Inferior parietal cortex (tissue), 1 donor: ENCODE measurements around the gene TMEM94.

Experiments
- DNase-seq: peaks from one replicate; pipeline ENCODE4 v3.0.0-alpha.2; 2016; ENCODE audit errors: extremely low spot score

Gene TMEM94

DNA sequence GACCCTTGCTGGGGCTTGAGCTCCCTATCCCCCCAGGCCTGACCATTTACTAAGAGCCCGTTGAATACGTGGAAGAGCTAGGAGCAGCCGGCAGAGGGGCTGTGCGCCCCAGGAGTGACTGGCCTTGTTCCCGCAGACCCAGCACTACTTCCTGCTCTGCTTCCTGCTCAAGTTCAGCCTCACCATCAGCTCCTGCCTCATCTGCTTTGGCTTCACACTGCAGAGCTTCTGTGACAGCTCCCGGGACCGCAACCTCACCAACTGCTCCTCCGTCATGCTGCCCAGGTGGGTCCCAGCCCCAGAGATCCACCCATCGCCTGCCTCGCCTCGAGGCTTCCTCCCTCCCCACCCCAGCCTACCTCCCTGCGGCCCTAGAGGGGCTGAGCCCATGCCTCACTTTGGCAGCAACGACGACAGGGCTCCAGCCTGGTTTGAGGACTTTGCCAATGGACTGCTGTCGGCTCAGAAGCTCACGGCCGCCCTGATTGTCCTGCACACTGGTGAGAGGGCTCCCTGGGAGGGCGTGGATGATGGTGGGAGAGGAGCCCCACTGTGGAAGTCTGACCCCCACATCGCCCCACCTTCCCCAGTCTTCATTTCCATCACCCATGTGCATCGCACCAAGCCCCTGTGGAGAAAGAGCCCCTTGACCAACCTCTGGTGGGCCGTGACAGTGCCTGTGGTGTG lies 41.7 kb downstream of the TMEM94 start:
- DNase-seq = no peak

DNA sequence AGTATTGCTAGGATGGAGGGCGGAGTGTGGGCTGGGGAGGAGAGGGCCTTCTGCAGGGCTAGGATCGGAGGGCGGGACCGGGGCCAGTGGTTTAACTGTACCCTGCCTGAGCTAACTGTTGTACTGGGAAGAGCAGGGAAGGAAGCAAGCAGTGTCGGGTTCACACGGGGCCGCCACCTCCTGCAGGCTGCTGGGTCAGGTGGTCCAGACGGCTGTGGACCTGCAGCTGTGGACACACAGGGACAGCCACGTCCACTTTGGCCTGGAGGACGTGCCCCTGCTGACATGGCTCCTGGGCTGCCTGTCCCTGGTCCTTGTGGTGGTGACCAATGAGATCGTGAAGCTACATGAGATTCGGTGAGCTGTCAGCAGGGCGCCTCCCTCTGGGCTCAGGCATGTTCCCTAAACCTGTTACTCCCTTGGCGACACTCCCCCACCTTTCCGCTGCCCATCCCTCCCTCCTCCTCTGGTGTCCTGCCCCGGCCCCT lies 42.3 kb downstream of the TMEM94 start:
- DNase-seq = no peak

DNA sequence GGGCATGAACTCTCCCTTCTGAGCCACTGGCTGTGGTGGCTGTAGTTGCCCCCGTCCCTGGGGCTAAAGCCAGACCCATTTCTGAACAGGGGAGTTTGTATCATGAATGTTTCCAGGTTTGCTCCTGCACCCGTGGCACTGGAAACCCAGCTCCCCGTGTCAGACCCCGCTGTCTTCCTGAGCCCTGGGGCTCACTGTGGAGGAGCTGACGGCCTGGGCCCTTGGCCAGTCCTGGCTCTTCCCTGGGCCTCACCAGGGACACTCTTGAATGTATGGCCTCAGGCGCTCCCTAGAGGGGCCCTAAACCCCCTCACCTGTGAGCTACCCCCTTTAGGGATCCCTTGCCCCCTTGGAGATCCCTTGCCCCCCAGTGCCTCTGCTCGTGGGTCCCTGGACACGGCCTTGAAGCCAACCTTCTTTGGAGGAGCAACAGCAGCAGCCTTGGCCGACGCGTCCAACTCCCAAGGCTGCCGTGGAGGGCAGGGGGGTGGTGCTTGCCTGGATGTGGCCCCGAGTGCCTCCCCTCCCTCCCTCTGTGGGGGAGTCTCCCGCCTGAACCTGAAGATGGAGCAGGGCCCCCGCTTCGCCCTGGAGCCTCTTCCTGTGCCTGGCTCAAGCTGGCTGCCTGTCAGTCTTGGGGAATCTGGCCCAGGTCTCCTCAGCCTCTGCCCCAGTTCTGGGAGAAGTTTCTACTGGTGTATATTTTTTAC lies 43.0 kb downstream of the TMEM94 start:
- DNase-seq = no peak

- no peak for DNase-seq
Measured at GRCh38 chr17:75500419-75501216, 44.2 kb downstream of the TMEM94 start.

DNA sequence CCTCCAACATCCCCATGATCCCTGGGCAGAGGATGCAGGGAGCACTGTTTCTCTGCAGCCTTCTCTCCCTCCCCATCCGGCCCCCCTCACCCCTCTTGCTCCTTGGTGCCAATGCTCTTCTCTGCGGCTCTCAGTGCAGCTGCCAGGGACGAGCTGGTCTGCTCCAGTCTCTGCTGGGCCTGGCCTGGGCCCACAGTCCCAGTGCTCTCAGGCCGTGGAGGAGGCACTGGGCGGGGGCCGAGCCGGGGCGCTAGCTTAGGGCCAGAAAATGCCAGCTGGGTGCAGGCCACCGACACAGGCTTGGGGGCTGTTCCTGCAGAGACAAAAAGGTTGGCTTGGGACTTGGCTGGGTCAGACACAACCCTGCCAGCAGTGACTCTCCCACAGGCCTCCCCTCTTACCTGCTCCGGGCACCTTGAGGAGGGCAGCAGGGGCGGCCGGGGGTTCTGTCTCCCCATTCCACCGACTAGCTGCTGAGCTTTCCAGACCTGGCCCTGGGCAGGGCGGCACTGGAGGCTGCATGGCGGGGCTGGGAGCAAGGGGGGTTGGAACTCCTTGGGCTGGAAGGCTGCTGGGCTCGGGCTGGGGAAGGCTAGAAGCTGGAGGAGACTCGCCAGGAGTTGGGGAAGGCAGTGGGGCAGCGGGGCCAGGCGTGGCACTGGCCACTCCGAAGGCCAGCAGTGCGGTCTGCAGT lies 45.1 kb downstream of the TMEM94 start:
- DNase-seq = no peak

- no peak for DNase-seq
Measured at GRCh38 chr17:75502072-75502720, 45.8 kb downstream of the TMEM94 start.

DNA sequence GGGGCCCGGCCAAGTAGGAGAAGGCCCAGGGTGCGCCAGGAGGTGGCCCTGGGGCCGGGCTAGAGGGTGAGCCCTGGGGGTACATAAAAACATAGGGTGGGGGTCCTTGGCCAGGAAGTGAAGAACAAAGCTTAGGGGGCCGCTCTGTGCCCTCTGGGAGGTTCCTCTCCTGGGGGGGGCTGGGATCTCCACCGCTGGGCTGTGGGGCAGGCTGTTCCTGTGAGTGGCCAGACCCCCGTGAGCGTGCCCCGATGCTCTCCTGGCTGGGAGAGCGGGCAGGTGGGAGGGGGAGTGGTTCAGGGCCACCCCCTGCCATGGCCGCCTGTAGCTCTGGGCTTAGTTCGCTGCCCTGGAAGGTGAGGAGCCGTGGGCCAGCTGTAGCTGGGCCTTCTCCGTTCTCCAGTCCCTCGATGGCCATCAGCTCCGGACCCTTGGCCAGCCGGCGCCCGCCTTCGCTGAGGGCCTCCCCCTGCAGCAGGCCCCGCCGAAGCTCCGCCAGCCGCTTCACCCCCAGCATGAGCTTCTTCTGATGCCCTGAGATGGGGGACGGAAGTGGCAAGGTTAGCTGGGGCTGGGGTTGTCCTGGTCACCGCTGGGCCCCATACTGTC lies 46.4 kb downstream of the TMEM94 start:
- DNase-seq = no peak

DNA sequence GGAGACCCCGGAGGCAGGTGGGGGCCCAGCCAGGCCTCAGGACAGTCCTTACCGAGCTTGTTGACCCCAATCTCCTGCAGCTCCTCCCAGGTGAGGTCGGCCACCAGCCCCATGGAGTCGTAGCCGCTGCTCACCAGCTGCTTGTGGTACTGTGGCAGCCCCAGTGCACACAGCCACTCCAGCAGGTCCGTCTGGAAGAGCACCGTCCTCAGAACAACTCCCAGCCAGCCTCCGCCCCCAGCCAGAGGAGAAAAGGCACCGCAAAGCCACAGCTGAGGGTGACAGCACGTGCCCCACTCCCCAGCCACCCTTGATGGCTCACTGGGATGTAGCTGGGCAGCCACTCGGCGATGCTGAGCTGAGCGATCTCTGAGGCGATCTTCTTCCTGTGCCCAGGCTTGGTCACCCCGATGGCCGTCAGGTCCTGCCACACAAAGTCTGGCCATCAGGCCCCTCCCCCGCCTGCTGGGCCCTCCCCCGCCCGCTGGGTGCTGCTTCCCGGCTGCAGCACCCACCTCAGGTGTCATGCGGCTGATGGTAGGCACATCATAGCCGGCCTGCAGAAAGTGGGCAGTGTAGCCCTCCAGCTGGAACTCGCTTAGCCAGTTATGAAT lies 47.0 kb downstream of the TMEM94 start:
- no peak for DNase-seq

DNA sequence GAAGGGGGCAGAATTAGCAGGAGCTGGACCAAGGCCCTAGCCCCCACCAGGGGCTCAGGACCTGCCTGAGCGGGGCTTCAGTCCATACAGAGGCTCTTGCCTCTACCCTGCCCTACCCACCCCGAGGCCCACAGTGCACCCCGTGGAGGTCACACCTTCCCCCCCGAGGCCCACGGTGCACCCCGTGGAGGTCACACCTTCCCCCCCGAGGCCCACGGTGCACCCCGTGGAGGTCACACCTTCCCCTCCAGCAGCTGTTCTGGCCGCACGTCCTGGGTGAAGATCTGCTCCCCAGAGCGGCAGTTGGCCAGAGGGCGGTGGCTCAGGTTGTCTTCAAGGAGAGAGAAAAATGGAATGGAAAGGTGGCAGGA lies 47.5 kb downstream of the TMEM94 start:
- DNase-seq = no peak

DNA sequence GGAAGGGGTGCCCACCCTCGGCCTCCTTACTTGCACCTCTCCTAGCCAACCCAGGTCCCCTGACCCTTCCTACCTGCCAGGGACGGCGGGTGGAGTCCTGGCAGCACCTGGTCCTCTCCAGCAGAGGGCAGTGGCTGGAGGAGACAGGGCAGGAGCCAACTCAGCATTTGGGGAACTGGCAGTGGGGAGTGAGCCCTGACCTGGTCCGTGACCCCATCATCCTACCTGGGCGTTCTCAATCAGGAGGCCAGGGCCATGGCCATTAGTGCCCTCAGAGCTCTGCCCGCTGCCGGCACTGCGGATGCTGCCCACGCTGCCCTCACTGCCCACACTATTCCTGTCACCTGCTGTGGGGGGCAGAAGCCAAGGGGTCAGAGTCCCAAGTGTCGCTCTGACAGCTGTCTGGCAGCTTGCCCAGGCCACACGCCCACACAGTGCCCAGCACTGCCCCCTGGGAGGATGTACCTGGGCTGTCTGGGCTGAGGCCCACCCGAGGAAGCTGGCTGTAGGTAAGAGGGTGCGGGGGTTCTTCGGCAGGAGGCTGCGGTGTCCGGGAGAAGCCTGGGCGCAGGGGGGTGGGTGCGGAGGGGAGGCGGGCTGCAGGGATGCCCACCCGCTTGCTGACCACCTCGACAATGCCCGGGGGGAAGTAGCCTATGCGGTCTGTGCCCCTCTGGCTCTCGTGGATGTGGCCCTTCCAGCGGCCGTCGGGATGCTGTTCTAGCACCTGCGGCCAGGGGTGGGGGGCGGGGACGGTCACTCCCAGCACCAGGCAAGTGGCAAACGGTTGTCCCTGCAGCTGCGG lies 48.1 kb downstream of the TMEM94 start:
- DNase-seq = no peak

DNA sequence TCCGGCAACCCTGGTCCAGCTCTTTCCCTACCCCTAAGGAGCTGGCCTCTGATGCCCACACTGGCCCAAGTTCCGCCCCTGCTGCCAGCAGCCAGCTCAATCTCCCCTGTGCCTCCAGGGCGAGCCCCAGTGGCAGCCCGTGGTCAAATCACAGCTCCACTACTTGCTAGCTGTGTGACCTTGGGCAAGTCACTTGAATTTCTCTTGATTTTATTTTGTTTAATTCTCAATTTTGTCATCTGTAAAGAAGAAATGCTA lies 48.6 kb downstream of the TMEM94 start:
- DNase-seq = no peak

- no peak for DNase-seq
Measured at GRCh38 chr17:75505640-75506039, 49.2 kb downstream of the TMEM94 start.

- no peak for DNase-seq
Measured at GRCh38 chr17:75506134-75506533, 49.7 kb downstream of the TMEM94 start.

- no peak for DNase-seq
Measured at GRCh38 chr17:75506888-75507287, 50.5 kb downstream of the TMEM94 start.

DNA sequence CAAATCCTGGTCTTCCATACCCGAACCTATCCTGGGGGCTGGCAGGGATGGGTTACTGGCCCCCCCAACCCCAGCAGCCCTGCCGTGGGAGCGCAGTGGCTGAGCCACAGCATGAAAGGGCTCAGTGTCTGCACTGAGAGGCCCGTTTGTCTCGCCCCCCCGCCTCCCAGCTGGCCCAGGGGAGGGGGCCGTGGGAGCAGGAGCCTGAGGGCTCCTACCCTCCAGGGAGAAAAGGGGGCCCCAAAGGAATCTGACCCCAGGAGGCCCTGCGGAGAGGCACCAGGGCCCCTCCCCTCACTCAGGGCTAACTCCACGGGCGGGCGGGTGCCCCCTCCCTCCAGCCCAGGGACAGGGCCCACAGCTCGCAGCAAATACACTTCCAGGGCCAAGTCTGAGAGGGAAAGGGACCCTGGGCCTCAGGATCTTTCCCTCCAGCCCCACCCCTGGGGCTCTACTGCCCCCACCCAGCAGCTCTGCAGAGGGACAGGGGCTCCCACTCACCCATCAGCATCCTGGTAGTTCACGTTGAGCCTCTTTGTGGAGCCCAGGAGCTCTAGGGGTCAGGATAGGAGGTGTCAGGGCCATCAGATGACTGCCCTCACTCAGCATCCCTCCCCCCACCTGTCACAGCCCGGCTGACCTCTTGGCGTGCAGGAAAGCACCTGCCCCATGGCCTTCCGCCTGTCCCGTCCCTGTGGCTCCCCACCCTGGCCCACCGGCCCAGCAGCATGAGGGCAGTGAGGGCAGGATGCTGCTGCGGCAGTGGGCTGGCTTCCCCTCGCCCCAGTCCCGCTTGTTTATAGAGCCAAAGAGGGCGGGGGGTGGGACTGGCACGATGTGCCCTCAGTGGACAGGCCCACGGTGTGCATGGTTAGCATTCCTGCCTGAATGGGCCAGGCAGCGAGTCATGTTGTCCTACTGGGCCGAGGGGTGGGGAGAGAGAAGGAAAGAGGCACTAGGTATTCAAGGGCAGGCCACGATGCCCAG lies 51.6 kb downstream of the TMEM94 start:
- peak; percentile 71 for DNase-seq

GRCh38 chr17:75508931-75509361 lies 52.5 kb downstream of the TMEM94 start:
- DNase-seq = no peak

- DNase-seq = no peak
Measured at GRCh38 chr17:75509528-75510258, 53.3 kb downstream of the TMEM94 start.

DNA sequence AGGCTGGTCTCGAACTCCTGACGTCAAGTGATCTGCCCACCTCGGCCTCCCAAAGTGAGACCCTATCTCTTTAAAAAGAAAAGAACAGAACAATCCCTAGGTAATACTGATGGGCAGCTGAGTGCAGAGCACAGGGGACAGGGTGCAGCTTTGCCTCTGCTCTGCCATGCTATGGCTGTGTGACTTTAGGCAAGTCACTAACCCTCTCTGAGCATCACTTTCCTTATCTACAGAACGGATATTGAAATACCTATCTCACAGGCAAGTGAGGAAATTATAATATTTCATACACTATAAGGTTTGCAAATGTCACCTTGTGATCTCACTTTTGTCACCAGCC lies 54.8 kb downstream of the TMEM94 start:
- no peak for DNase-seq
